ENCODE measurements around the gene MRPL49.
"Not testable (repeated sequence)": the region's sequence is repeated elsewhere in the genome, so short reads cannot be mapped to it uniquely, and the experiment has no call there.

MRPL49 gene

DNA sequence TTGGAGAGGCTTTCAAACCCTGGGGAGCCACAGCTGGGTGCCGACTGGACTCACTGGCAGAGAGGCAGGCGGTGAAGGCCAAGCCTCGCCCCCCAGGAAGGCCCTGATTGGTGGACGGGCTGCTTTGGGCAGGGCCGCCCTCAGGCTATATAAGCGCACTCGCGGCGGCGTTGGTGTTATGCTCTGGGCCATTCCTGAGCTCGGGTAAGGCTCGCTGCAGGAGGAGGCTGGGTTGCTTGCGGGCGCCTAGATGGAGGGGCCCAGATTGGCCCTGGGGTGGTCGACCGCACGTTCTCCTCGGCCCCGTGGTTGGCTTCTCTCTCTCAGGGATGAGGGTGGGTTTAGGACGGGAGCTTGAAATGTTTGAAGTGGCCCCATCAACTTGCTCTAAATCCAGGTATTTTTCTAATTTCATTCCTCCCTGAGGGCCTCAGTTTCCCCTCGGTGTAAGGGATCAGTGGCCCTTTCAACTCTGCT, 48.0 kb downstream of the MRPL49 start, which contains the start of gene SPDYC:
TSS of gene SPDYC (plus strand) at position 176 of the 477 bp plus-strand sequence. CDS start 1,125 bp downstream, outside the sequence.
- Histone ChIP-seq H3K9me3 (ENCODE audit: control insufficient read depth, insufficient read depth, low read length) (no peaks in the 10 kb centered on the region), H3K36me3 (ENCODE audit: control insufficient read depth, insufficient read depth, low read length) (no peaks in the 10 kb centered on the region), H3K27me3 (ENCODE audit: control insufficient read depth, insufficient read depth, low read length) (no peaks in the 10 kb centered on the region), H3K27ac (ENCODE audit: low read length) (no peak within 1 kb of the TSS), H3K4me1 (ENCODE audit: control insufficient read depth, insufficient read depth, low read length) (no peaks in the 10 kb centered on the region), H3K4me3 (ENCODE audit: low read length) (no peak within 1 kb of the TSS)
- WGBS (ENCODE audit: insufficient coverage, insufficient read length) = no CpG with 5 or more reads among the region's 21 CpGs
- no peak for DNase-seq (ENCODE audit: low read depth, low spot score)

DNA sequence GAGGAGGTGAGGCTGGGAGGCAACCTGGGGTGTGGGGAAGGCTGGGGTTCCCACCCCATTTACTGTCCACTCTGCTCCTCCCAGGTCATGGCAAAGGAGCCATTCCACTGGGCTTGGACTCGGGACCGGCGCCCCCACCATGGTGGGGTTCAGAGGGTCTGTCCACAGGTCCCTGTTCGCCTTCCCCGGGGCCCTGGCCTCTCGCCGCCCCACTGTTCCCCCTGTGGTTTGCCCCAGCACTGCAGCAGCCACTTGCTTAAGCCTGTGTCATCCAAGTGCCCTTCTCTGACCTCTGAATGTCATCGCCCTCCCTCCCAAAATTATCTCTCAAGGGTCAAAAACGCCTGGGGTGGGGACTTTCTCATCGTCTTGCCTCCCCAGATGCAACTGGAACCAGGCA, 50.5 kb downstream of the MRPL49 start:
- Histone ChIP-seq H3K9me3 (ENCODE audit: control insufficient read depth, insufficient read depth, low read length) (no peaks in the 10 kb centered on the region), H3K4me1 (ENCODE audit: control insufficient read depth, insufficient read depth, low read length) (no peaks in the 10 kb centered on the region), H3K27ac (ENCODE audit: low read length) (no peak overlapping the region), H3K36me3 (ENCODE audit: control insufficient read depth, insufficient read depth, low read length) (no peaks in the 10 kb centered on the region), H3K4me3 (ENCODE audit: low read length) (no peak overlapping the region), H3K27me3 (ENCODE audit: control insufficient read depth, insufficient read depth, low read length) (no peaks in the 10 kb centered on the region)
- no peak for DNase-seq (ENCODE audit: low read depth, low spot score)
- WGBS (ENCODE audit: insufficient coverage, insufficient read length) = no CpG with 5 or more reads among the region's 10 CpGs

DNA sequence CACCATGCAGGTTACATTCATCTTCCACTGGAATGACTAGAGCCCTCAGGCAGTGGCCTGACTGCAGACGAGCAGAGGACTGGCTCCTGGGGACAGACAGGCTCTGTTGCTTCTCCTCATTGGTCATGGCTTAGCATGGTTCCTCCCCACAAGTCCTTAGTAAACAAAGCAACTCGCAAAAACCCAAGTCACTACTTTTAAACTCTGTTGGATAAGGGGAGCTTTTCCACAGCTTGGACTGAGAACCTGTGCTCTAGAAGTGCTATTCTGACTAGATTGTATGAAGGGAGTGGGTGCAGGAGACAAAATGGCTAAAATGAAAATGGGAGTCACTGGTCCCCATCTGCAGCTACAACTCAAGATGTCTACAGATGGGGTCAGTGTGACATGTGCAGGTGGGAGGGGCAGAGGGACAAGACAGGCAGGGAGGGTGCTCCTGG, 52.5 kb downstream of the MRPL49 start:
- not testable (repeated sequence) for DNase-seq (ENCODE audit: low read depth, low spot score); H3K27me3 ChIP-seq (ENCODE audit: control insufficient read depth, insufficient read depth, low read length); H3K4me1 ChIP-seq (ENCODE audit: control insufficient read depth, insufficient read depth, low read length); H3K27ac ChIP-seq (ENCODE audit: low read length); H3K36me3 ChIP-seq (ENCODE audit: control insufficient read depth, insufficient read depth, low read length); H3K4me3 ChIP-seq (ENCODE audit: low read length); H3K9me3 ChIP-seq (ENCODE audit: control insufficient read depth, insufficient read depth, low read length)
- no CpG with 5 or more reads among the region's 2 CpGs for WGBS (ENCODE audit: insufficient coverage, insufficient read length)

Data from iPS DF 6.9 (cell line).